ENCODE data around the gene MICU1.
"Not testable (repeated sequence)": the region's sequence is repeated elsewhere in the genome, so short reads cannot be mapped to it uniquely, and the experiment has no call there.

Gene MICU1

GRCh38 chr10:72545546-72545945 is 80.3 kb downstream of the MICU1 start:
- no peak for DNase-seq (ENCODE audit: insufficient read length)
- TF ChIP-seq POLR2A (IDR thresholded peaks at IDR 0.05; ENCODE audit: low read depth, low read length) (no peak), POLR2AphosphoS5 (IDR thresholded peaks at IDR 0.05; ENCODE audit: low read depth, low read length) (no peak), TAF1 (IDR thresholded peaks at IDR 0.05; ENCODE audit: borderline replicate concordance, low read depth, low read length) (no peak)
- no peak for FAIRE-seq

GRCh38 chr10:72543855-72544254 is 82.0 kb downstream of the MICU1 start:
- not testable (repeated sequence) for FAIRE-seq

DNA sequence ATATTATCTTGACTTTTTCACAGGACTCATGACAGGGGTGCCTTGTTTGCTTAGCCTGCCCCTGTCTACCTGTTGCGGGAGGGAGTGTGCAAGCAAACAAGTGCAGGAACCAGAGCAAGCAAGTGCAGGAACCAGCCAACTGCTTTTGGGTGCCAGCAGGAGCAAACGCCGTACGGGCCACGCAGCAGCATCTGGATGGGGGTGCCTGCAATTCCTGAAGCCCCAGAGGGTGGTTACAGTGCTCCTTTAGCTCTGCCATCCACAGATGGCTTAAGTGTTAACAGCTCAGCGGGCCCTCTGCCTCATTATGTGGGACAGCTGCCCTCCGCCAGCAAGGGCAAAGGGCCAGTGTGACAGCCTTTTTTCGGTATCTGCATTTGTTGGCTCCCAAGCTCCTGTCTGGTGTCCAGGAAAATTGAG is 83.5 kb downstream of the MICU1 start:
- FAIRE-seq (no peak), DNase-seq (ENCODE audit: insufficient read length) (no peak)
- TF ChIP-seq POLR2AphosphoS5 (IDR thresholded peaks at IDR 0.05; ENCODE audit: low read depth, low read length) = no peak
- no peak for TF ChIP-seq POLR2A (IDR thresholded peaks at IDR 0.05; ENCODE audit: low read depth, low read length)
- no peak for TF ChIP-seq TAF1 (IDR thresholded peaks at IDR 0.05; ENCODE audit: borderline replicate concordance, low read depth, low read length)

More at GRCh38 chr10:72543855-72544254, 82.0 kb downstream of the MICU1 start:
- DNase-seq (ENCODE audit: insufficient read length) = not testable (repeated sequence)

- FAIRE-seq (no peak), DNase-seq (ENCODE audit: insufficient read length) (no peak)
- TF ChIP-seq POLR2A (IDR thresholded peaks at IDR 0.05; ENCODE audit: low read depth, low read length) (no peak), TAF1 (IDR thresholded peaks at IDR 0.05; ENCODE audit: borderline replicate concordance, low read depth, low read length) (no peak), POLR2AphosphoS5 (IDR thresholded peaks at IDR 0.05; ENCODE audit: low read depth, low read length) (no peak)
Measured at GRCh38 chr10:72541337-72541736, 84.5 kb downstream of the MICU1 start.

- no peak for TF ChIP-seq POLR2A (IDR thresholded peaks at IDR 0.05; ENCODE audit: low read depth, low read length)
- TF ChIP-seq POLR2AphosphoS5 (IDR thresholded peaks at IDR 0.05; ENCODE audit: low read depth, low read length) = no peak
- TF ChIP-seq TAF1 (IDR thresholded peaks at IDR 0.05; ENCODE audit: borderline replicate concordance, low read depth, low read length) = no peak
- no peak for FAIRE-seq
- no peak for DNase-seq (ENCODE audit: insufficient read length)
Measured at GRCh38 chr10:72540193-72540807, 85.6 kb downstream of the MICU1 start.

DNA sequence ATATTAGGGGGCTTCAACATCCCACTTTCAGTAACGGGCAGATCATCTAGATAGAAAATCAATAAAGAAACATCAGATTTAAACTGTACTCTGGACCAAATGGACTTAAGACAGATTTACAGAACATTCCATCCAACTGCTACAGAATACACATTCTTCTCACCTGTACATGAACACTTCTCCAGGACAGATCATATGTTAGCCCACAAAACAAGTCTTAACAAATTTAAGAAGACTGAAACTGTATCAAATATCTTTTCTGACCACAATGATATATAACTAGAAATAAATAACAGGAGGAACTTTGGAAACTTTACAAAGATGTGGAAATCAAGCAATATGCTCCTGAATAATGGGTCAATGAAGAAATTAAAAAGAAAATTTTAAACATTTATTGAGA is 86.7 kb downstream of the MICU1 start:
- TF ChIP-seq POLR2A (IDR thresholded peaks at IDR 0.05; ENCODE audit: low read depth, low read length) (no peak), POLR2AphosphoS5 (IDR thresholded peaks at IDR 0.05; ENCODE audit: low read depth, low read length) (no peak), TAF1 (IDR thresholded peaks at IDR 0.05; ENCODE audit: borderline replicate concordance, low read depth, low read length) (no peak)
- FAIRE-seq = peak; percentile 61
- DNase-seq (ENCODE audit: insufficient read length) = no peak

DNA sequence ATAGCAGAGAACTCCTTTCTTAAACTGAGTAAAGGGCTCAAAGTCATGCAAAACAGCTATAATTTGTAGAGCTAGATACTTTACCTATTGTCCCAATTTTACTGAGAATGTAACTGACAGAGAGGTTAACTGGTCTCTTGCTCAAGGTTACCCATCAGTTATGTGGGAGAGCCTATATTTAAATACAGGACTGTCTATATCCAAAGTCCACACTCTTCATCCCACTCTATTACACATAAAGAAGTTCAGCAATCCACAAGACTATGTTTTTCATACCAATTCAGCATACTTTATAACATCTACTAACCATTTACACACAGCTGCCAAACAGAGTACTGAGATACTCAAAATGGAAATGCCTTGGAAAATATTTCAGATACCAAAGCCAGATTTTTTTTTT is 100.2 kb downstream of the MICU1 start:
- TF ChIP-seq TAF1 (IDR thresholded peaks at IDR 0.05; ENCODE audit: borderline replicate concordance, low read depth, low read length) (no peak), POLR2AphosphoS5 (IDR thresholded peaks at IDR 0.05; ENCODE audit: low read depth, low read length) (no peak), POLR2A (IDR thresholded peaks at IDR 0.05; ENCODE audit: low read depth, low read length) (no peak)
- DNase-seq (ENCODE audit: insufficient read length) (no peak), FAIRE-seq (no peak)

DNA sequence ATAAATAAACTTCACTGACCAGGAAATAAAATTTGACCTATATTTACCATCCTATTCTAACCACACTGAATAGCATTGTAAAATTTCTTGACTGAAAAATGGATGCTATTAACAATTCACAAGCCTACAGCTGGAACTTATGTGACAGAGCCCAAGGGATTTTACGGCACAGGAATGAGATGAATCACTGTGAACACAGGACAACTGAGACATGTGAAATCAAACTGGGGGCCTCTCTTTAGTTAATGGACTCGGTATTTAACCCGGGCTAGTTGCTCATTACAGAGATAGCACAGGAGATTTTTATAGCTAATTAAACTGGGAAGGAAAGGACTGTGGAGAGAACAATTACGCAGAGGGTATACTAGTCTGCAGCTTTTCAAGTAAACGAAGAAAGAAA is 100.6 kb downstream of the MICU1 start:
- FAIRE-seq (no peak), DNase-seq (ENCODE audit: insufficient read length) (no peak)
- TF ChIP-seq TAF1 (IDR thresholded peaks at IDR 0.05; ENCODE audit: borderline replicate concordance, low read depth, low read length) (no peak), POLR2A (IDR thresholded peaks at IDR 0.05; ENCODE audit: low read depth, low read length) (no peak), POLR2AphosphoS5 (IDR thresholded peaks at IDR 0.05; ENCODE audit: low read depth, low read length) (no peak)

- TF ChIP-seq POLR2A (IDR thresholded peaks at IDR 0.05; ENCODE audit: low read depth, low read length) (no peak), TAF1 (IDR thresholded peaks at IDR 0.05; ENCODE audit: borderline replicate concordance, low read depth, low read length) (no peak), POLR2AphosphoS5 (IDR thresholded peaks at IDR 0.05; ENCODE audit: low read depth, low read length) (no peak)
- FAIRE-seq = no peak
- no peak for DNase-seq (ENCODE audit: insufficient read length)
Measured at GRCh38 chr10:72524489-72524888, 101.4 kb downstream of the MICU1 start.

DNA sequence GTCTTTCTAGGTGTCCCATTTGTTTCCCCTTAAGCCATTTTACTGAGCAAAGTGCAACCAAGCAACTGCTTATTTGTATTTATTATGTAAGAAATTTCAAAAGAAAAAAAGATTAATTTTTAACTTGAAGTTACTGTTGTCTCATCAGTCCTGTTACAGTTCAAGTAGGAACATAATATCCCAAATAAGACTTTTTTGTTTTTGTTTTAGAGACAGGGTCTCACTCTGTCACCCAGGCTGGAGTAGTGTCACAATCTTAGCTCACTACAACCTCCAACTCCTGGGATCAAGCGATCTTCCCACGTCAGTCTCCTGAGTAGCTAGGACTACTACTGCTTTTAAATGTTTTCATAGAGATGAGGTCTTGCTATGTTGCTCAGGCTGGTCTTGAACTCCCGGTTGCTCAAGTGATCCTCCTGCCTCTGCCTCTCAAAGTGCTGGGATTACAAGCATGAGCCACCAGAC is 101.9 kb downstream of the MICU1 start:
- DNase-seq (ENCODE audit: insufficient read length) (no peak), FAIRE-seq (no peak)
- no peak for TF ChIP-seq TAF1 (IDR thresholded peaks at IDR 0.05; ENCODE audit: borderline replicate concordance, low read depth, low read length)
- no peak for TF ChIP-seq POLR2AphosphoS5 (IDR thresholded peaks at IDR 0.05; ENCODE audit: low read depth, low read length)
- TF ChIP-seq POLR2A (IDR thresholded peaks at IDR 0.05; ENCODE audit: low read depth, low read length) = no peak

- DNase-seq (ENCODE audit: insufficient read length) (no peak), FAIRE-seq (no peak)
- TF ChIP-seq TAF1 (IDR thresholded peaks at IDR 0.05; ENCODE audit: borderline replicate concordance, low read depth, low read length) (no peak), POLR2AphosphoS5 (IDR thresholded peaks at IDR 0.05; ENCODE audit: low read depth, low read length) (no peak), POLR2A (IDR thresholded peaks at IDR 0.05; ENCODE audit: low read depth, low read length) (no peak)
Measured at GRCh38 chr10:72523062-72523461, 102.8 kb downstream of the MICU1 start.

DNA sequence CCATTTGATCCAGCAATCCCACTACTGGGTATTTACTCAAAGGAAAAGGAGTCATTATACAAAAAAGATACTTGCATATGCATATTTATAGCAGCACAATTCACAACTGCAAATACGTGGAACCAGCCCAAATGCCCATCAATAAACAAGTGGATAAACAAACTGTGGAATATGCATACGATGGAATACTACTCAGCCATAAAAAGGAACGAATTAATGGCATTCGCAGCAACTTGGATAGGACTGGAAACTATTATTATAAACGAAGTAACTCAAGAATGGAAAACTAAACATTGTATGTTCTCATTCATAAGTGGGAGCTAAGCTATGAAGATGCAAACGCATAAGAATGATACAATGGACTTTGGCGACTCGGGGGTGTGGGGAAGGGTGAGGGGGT is 108.6 kb downstream of the MICU1 start:
- TF ChIP-seq POLR2A (IDR thresholded peaks at IDR 0.05; ENCODE audit: low read depth, low read length) (no peak), POLR2AphosphoS5 (IDR thresholded peaks at IDR 0.05; ENCODE audit: low read depth, low read length) (no peak), TAF1 (IDR thresholded peaks at IDR 0.05; ENCODE audit: borderline replicate concordance, low read depth, low read length) (no peak)
- DNase-seq (ENCODE audit: insufficient read length) = no peak
- FAIRE-seq = no peak
